Stomach (tissue), 9 donors: Measurements from ENCODE around the gene PDE4D. TPM values are rescaled to one million over a fixed set of nuclear protein-coding genes. Genes with fewer than 3 reads are reported as not detected.
"Not testable (repeated sequence)": the region's sequence is repeated elsewhere in the genome, so short reads cannot be mapped to it uniquely, and the experiment has no call there.

Source experiments
- DNase-seq, 2 donors: peaks; one replicate each; pipeline versions ENCODE4 v3.0.0 to v3.0.0-alpha.2; 2013 to 2019
- H3K27ac ChIP-seq, 5 donors: fragments of 200-600 bp in 4 of 5; sonication (generic) in 4 of 5; one replicate each; pipeline ENCODE4 v1.5.1; 2013 to 2019; ENCODE audit warnings: mild to moderate bottlenecking in 1 of 5, moderate library complexity in 1 of 5
- H3K27me3 ChIP-seq, 3 donors: fragments of 200-600 bp; sonication (generic); one replicate each; pipeline ENCODE4 v1.5.1; 2017 to 2019; ENCODE audit warnings: mixed run types in 1 of 3
- H3K36me3 ChIP-seq, 4 donors: fragments of 200-600 bp; sonication (generic); 1 replicate in 3 of 4; 2 replicates in 1 of 4; pipeline ENCODE4 v1.5.1; 2016 to 2019
- H3K4me1 ChIP-seq, 4 donors: fragments of 200-600 bp; sonication (generic); one replicate each; pipeline ENCODE4 v1.5.1; 2016 to 2019
- H3K4me3 ChIP-seq, 4 donors: fragments of 200-600 bp; sonication (generic) in 3 of 4; one replicate each; pipeline ENCODE4 v1.5.1; 2016 to 2019; ENCODE audit warnings: mild to moderate bottlenecking in 1 of 4
- H3K9me3 ChIP-seq, 4 donors: fragments of 200-600 bp; sonication (generic); one replicate each; pipeline ENCODE4 v1.5.1; 2016 to 2019
- EP300 ChIP-seq: sonication (generic); formaldehyde crosslinking; IDR thresholded peaks from one replicate; pipeline ENCODE4 v1.6.1; 2017; ENCODE audit warnings: antibody characterized with exemption
- POLR2A ChIP-seq, 4 donors: fragments of 450-650 bp; IDR thresholded peaks; one replicate each; pipeline ENCODE4 v1.6.1; 2016; ENCODE audit warnings: antibody characterized with exemption in 4 of 4, control low read depth in 2 of 4, mild to moderate bottlenecking in 1 of 4, moderate library complexity in 1 of 4
- POLR2AphosphoS5 ChIP-seq, 3 donors: sonication (generic); formaldehyde crosslinking; IDR thresholded peaks; one replicate each; pipeline ENCODE4 v1.6.1; 2016; ENCODE audit warnings: antibody characterized with exemption in 3 of 3
- WGBS, 5 donors: extraction: QIAGEN DNeasy Blood & Tissue Kit in 3 of 5; methylation state at CpG; one replicate each; pipeline versions ENCODE4 v1.1.5 to v1.1.7; 2013 to 2018; 5-methylcytosine and 5-hydroxymethylcytosine counted together
- intact Hi-C: fragments of 100-400 bp; cut with DNase I; formaldehyde crosslinking; loops from one replicate; pipeline ENCODE4 v1.15.1; 2023; ENCODE audit warnings: low total_unique reads
- polyA plus RNA-seq, 3 donors: library from polyadenylated mRNA; stranded (reverse); fragments of 200-250 nt; gene quantifications; one replicate each; pipeline ENCODE4 v1.2.3, GENCODE V29; 2013
- total RNA-seq, 5 donors: library from RNA; depleted of rRNA; stranded (reverse); fragments of >200 nt; gene quantifications; one replicate each; pipeline versions ENCODE4 v1.1.0 to v1.2.3, GENCODE V29; 2014 to 2016
- TF ChIP-seq, protein P1 (sequence below), 7 experiments: fragments of 450-650 bp in 4 of 7; fragments of 200-600 bp in 3 of 7; sonication (generic) in 3 of 7; IDR thresholded peaks; one replicate each; pipeline ENCODE4 v1.5.1; 2016 to 2019; ENCODE audit warnings: antibody characterized with exemption in 7 of 7, control low read depth in 2 of 7, mild to moderate bottlenecking in 1 of 7
- donor health status: healthy with polysubstance abuse.
- donor health status: Bipolar disorder and iron deficiency.
- donor health status: healthy.

Gene PDE4D
- total and polyA plus RNA-seq, 8 donors: 3.1 to 147 (median 97.3) TPM

DNA sequence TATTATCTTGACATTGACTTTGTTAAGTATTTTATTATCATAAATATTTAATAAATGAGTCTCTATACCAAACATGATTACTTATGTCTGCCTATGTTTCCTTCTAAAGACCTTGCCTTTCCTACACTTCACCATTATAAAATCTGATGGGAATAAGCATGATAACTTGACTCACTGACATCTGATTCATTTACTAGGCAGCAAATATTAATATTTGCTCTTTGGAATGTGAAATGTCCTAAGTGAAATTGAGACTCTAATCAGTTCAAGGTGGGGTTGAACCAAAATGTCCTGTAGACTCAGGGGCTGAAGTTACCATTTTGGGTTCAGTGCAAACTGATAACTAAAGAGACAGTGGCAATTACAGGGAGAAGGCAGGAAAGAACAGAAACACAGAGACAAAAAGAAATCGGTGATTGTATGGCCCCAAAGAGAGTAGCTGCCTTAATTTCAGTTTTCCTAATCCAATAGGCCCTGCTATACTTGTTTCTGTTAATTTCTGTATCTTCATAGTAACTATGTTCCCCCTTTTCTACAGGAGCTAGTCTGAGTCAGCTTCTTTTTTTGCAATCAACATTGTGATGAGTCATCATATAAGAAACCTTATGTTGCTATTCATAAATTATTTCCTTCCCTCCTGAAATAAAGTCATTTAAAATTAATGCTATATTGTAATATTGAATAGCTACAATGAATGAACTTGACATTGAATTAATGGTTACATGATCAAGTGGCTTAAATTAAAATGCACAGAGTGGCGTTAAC lies 296.8 kb downstream of the PDE4D start:
- H3K27ac ChIP-seq: peak overlapping the region in 2 of 5 donors; percentile 65 to 75
- H3K36me3 ChIP-seq: no peaks in the 10 kb centered on the region
- TF ChIP-seq POLR2A (IDR thresholded peaks at IDR 0.05): no peak
- no peaks in the 10 kb centered on the region for H3K27me3 ChIP-seq
- H3K9me3 ChIP-seq: no peaks in the 10 kb centered on the region
- H3K4me1 ChIP-seq: peaks cover 0 to 37% (median 13%) of the 10 kb centered on the region in 4 donors
- WGBS, 5 donors: 89 to 97% (median 92%) methylated on average over 2 of the region's 2 CpGs
- DNase-seq: no peak
- no peak overlapping the region for H3K4me3 ChIP-seq
- intact Hi-C loops: no loop called here

DNA sequence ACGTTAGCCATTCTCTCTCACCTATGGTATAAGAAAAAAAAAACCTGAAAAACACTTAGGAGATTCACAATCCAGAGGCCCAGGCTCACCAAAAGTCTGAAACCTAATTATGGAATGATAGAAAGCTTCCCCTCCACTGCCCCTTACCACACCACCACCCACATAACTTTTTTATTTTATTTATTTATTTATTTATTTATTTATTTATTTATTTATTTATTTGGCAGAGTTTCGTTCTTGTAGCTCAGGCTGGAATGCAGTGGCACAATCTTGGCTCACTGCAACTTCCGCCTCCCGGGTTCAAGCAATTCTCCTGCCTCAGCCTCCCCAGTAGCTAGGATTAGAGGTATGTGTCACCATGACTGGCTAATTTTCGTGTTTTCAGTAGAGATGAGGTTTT lies 299.4 kb downstream of the PDE4D start:
- DNase-seq, H3K27me3 ChIP-seq, H3K36me3 ChIP-seq, H3K4me3 ChIP-seq, H3K9me3 ChIP-seq, intact Hi-C loops: not testable (repeated sequence)
- 88 to 93% (median 90%) methylated on average over 5 of the region's 5 CpGs for WGBS, 5 donors
- Histone ChIP-seq H3K27ac (peak overlapping the region in 1 of 5 donors; percentile 28), H3K4me1 (peaks cover 0 to 40% (median 11%) of the 10 kb centered on the region in 4 donors)

DNA sequence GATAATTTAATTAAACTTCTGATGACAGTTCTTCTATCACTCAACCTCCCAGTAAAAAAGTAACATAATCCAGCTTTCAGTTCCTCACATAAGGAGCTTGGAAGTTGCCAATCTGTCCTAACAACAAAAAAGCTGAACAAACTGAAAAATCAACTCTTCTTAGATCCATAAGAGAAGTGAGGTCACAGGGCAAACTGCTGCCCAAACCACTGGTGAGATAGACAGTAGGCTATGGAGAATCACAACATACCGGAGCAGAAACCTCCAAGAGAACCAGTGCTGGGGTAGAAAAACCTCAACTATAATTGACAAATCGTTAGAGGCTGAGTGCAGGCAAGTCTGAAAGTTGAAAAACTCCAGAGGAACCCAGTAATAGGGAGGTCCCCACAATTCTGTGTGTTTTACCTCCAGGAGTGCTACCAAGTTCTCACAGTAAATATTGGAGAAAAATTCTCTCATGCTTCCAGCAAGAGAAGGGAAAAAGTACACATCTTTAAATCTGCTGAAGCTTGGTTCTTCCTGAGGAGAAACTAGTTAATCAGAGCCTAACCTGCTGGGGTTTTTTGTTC lies 300.0 kb downstream of the PDE4D start:
- Histone ChIP-seq H3K9me3 (no peaks in the 10 kb centered on the region), H3K27me3 (no peaks in the 10 kb centered on the region), H3K36me3 (no peaks in the 10 kb centered on the region), H3K4me1 (peaks cover 0 to 40% (median 8%) of the 10 kb centered on the region in 4 donors), H3K27ac (peak overlapping the region in 2 of 5 donors; percentile 28 to 38), H3K4me3 (no peak overlapping the region)
- no peak for TF ChIP-seq EP300
- no peak for TF ChIP-seq POLR2A (IDR thresholded peaks at IDR 0.05)
- no peak for DNase-seq
- intact Hi-C loops: no loop called here
- WGBS, 5 donors: 58 to 83% (median 64%) methylated on average over 2 of the region's 2 CpGs

DNA sequence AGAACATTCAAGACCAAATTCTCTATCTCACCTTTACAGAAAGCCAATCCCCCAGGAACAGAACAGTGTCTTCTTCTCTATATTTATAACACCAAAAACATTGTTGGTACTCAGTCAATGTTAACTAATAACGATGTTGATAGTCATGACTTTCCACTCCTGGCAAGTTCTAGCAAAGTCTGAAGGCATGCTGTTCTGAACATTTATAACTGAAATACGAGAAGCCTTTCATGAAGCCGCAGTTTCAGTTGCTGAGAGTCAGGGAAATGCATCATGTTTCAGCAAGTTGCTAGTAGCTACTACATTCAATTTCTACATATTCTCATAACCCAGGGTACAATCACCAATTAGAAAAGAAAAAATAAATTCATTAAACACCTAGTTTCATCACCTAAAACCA lies 301.4 kb downstream of the PDE4D start:
- no peaks in the 10 kb centered on the region for H3K27me3 ChIP-seq
- peak in 1 of 2 donors; percentile 71 for DNase-seq
- intact Hi-C loops: no loop called here
- 20 to 57% (median 37%) methylated on average over 3 of the region's 3 CpGs for WGBS, 5 donors
- H3K4me3 ChIP-seq: no peak overlapping the region
- H3K4me1 ChIP-seq: peaks cover 0 to 40% (median 11%) of the 10 kb centered on the region in 4 donors
- TF ChIP-seq POLR2AphosphoS5 (IDR thresholded peaks at IDR 0.05): no peak
- H3K9me3 ChIP-seq: no peaks in the 10 kb centered on the region
- no peaks in the 10 kb centered on the region for H3K36me3 ChIP-seq
- peak overlapping the region in 3 of 5 donors; percentile 29 to 79 (median 63) for H3K27ac ChIP-seq

- TF ChIP-seq POLR2AphosphoS5 (IDR thresholded peaks at IDR 0.05) (no peak), POLR2A (IDR thresholded peaks at IDR 0.05) (no peak), EP300 (no peak)
- TF ChIP-seq, protein P1, sequence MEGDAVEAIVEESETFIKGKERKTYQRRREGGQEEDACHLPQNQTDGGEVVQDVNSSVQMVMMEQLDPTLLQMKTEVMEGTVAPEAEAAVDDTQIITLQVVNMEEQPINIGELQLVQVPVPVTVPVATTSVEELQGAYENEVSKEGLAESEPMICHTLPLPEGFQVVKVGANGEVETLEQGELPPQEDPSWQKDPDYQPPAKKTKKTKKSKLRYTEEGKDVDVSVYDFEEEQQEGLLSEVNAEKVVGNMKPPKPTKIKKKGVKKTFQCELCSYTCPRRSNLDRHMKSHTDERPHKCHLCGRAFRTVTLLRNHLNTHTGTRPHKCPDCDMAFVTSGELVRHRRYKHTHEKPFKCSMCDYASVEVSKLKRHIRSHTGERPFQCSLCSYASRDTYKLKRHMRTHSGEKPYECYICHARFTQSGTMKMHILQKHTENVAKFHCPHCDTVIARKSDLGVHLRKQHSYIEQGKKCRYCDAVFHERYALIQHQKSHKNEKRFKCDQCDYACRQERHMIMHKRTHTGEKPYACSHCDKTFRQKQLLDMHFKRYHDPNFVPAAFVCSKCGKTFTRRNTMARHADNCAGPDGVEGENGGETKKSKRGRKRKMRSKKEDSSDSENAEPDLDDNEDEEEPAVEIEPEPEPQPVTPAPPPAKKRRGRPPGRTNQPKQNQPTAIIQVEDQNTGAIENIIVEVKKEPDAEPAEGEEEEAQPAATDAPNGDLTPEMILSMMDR (IDR thresholded peaks at IDR 0.05): no peak
- intact Hi-C loops: no loop called here
- no peaks in the 10 kb centered on the region for H3K36me3 ChIP-seq
- H3K4me3 ChIP-seq: no peak overlapping the region
- DNase-seq: peak in 1 of 2 donors; percentile 72
- H3K27me3 ChIP-seq: no peaks in the 10 kb centered on the region
- H3K4me1 ChIP-seq: peaks cover 0 to 40% (median 14%) of the 10 kb centered on the region in 4 donors
- no peaks in the 10 kb centered on the region for H3K9me3 ChIP-seq
- peak overlapping the region in 3 of 5 donors; percentile 29 to 79 (median 63) for H3K27ac ChIP-seq
Measured at GRCh38 chr5:59591162-59591561, 302.4 kb downstream of the PDE4D start.

GRCh38 chr5:59588922-59589321 lies 304.6 kb downstream of the PDE4D start:
- H3K36me3 ChIP-seq: no peaks in the 10 kb centered on the region
- no peak overlapping the region for H3K4me3 ChIP-seq
- no peaks in the 10 kb centered on the region for H3K9me3 ChIP-seq
- no peak for DNase-seq
- TF ChIP-seq, protein P1 (IDR thresholded peaks at IDR 0.05): no peak
- no peak for TF ChIP-seq POLR2AphosphoS5 (IDR thresholded peaks at IDR 0.05)
- TF ChIP-seq POLR2A (IDR thresholded peaks at IDR 0.05): no peak
- no peak for TF ChIP-seq EP300
- peak overlapping the region in 2 of 5 donors; percentile 68 to 71 for H3K27ac ChIP-seq
- peaks cover 0 to 44% (median 17%) of the 10 kb centered on the region in 4 donors for H3K4me1 ChIP-seq
- no peaks in the 10 kb centered on the region for H3K27me3 ChIP-seq
- intact Hi-C loops: no loop called here
